ENCODE results near the gene CCNA2. TPM values are rescaled to one million over a fixed set of nuclear protein-coding genes. Genes with fewer than 3 reads are reported as not detected.

Gene CCNA2
- total RNA-seq, 1 donor from 2014 or later: 6.2 TPM

DNA sequence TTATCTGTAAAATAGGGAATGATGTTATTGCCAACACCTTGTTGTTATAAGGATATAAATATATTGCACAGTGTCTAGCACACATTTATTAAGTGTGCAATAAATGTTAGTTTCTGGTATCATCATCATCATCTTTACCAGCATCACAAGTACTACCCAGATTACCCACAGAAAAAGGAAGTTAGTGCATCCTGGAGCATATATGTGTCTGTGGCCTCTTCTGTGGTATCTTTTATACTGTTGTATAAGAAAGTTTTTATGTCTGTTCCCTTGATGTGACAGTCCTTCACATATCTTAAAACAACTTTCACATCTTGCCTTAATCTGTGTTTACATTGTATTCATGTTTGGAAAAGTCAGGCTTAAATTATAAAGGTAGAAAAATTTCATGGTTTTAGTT lies 12.6 kb downstream of the CCNA2 start:
- no peaks in the 10 kb centered on the region for H4K20me1 ChIP-seq (ENCODE audit: insufficient read depth, low read length)
- peaks cover 40% of the 10 kb centered on the region for H3K36me3 ChIP-seq (ENCODE audit: insufficient read depth, low read length)
- no peaks in the 10 kb centered on the region for H3K9me3 ChIP-seq (ENCODE audit: insufficient read depth, low read depth, low read length)
- no peaks in the 10 kb centered on the region for H3K79me2 ChIP-seq (ENCODE audit: insufficient read depth, low read length)
- no peak overlapping the region for H3K27ac ChIP-seq (ENCODE audit: low read depth, low read length)
- no peaks in the 10 kb centered on the region for H3K4me1 ChIP-seq (ENCODE audit: insufficient read depth, low read length)
- no peak overlapping the region for H3K4me3 ChIP-seq (ENCODE audit: insufficient read depth, low read depth, low read length)
- no peak overlapping the region for H3K27ac Mint-ChIP-seq (ENCODE audit: unreplicated experiment)
- H3K36me3 Mint-ChIP-seq (ENCODE audit: low read depth, unreplicated experiment): no peaks in the 10 kb centered on the region
- no peak overlapping the region for H3K4me3 Mint-ChIP-seq (ENCODE audit: unreplicated experiment)
- H3K27me3 Mint-ChIP-seq (ENCODE audit: low read depth, unreplicated experiment): no peaks in the 10 kb centered on the region
- TF ChIP-seq, protein P1, sequence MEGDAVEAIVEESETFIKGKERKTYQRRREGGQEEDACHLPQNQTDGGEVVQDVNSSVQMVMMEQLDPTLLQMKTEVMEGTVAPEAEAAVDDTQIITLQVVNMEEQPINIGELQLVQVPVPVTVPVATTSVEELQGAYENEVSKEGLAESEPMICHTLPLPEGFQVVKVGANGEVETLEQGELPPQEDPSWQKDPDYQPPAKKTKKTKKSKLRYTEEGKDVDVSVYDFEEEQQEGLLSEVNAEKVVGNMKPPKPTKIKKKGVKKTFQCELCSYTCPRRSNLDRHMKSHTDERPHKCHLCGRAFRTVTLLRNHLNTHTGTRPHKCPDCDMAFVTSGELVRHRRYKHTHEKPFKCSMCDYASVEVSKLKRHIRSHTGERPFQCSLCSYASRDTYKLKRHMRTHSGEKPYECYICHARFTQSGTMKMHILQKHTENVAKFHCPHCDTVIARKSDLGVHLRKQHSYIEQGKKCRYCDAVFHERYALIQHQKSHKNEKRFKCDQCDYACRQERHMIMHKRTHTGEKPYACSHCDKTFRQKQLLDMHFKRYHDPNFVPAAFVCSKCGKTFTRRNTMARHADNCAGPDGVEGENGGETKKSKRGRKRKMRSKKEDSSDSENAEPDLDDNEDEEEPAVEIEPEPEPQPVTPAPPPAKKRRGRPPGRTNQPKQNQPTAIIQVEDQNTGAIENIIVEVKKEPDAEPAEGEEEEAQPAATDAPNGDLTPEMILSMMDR (IDR thresholded peaks at IDR 0.05; ENCODE audit: insufficient read depth, low read depth, low read length): no peak
- TF ChIP-seq EZH2 (IDR thresholded peaks at IDR 0.05; ENCODE audit: insufficient read depth, low read length): no peak
- H3K27me3 ChIP-seq (ENCODE audit: insufficient read depth, low read length): no peaks in the 10 kb centered on the region
- no peaks in the 10 kb centered on the region for H3K9me3 Mint-ChIP-seq (ENCODE audit: unreplicated experiment)
- H2AFZ ChIP-seq (ENCODE audit: low read depth, low read length): no peak overlapping the region
- no peak for FAIRE-seq
- H3K4me2 ChIP-seq (ENCODE audit: low read length): no peak overlapping the region
- no peak for DNase-seq (ENCODE audit: low read depth)
- no peak overlapping the region for H3K9ac ChIP-seq (ENCODE audit: low read length)
- H3K4me1 Mint-ChIP-seq (ENCODE audit: low read depth, unreplicated experiment): no peaks in the 10 kb centered on the region

DNA sequence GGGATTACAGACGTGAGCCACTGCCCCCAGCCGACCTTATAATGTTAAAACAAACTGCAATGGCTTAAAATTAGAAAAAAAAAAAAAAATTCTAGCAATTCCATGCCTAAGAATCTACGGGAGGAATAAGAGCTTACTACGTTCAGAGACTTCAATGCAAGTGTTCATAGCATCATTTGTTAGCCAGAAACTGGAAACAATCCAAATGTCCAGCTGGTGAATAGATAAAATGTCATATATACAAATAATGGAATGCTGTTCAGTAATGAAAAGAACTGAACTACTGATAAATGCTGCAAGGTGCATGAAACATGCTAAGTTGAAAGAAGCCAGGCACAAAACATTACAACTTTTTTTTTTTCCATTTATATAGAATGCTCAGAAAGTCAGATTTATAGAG lies 17.3 kb downstream of the CCNA2 start:
- no peak overlapping the region for H3K4me3 Mint-ChIP-seq (ENCODE audit: unreplicated experiment)

DNA sequence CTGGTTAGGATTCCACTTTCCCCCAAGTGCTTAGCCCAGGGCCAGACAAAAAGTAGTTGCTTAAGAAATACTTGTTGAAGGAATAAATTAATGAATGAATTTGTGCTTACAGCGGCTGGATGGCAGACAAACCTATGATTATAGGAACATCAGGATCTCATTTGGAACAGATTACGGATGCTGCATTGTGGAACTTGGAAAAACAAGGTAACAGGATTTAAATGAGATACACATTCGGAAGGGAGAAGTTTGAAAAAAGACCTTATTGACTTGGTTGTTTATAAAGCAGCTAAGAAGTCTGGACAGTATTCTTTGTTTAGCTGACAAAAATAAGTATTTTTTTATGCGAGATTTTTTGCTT lies 22.0 kb downstream of the CCNA2 start:
- Histone ChIP-seq H2AFZ (ENCODE audit: low read depth, low read length) (peak overlapping the region; percentile 97), H3K9ac (ENCODE audit: low read length) (peak overlapping the region; percentile 93), H3K4me1 (ENCODE audit: insufficient read depth, low read length) (peaks cover 10% of the 10 kb centered on the region), H3K4me2 (ENCODE audit: low read length) (peak overlapping the region; percentile 89), H3K27me3 (ENCODE audit: insufficient read depth, low read length) (no peaks in the 10 kb centered on the region), H3K27ac (ENCODE audit: low read depth, low read length) (peak overlapping the region; percentile 89), H3K4me3 (ENCODE audit: insufficient read depth, low read depth, low read length) (peak overlapping the region; percentile 86), H3K9me3 (ENCODE audit: insufficient read depth, low read depth, low read length) (no peaks in the 10 kb centered on the region), H4K20me1 (ENCODE audit: insufficient read depth, low read length) (no peaks in the 10 kb centered on the region), H3K36me3 (ENCODE audit: insufficient read depth, low read length) (peaks cover 21% of the 10 kb centered on the region), H3K79me2 (ENCODE audit: insufficient read depth, low read length) (peaks cover 25% of the 10 kb centered on the region)
- DNase-seq (ENCODE audit: low read depth) (no peak), FAIRE-seq (no peak)
- Mint-ChIP-seq H3K27ac (ENCODE audit: unreplicated experiment) (peak overlapping the region; percentile 75), H3K4me3 (ENCODE audit: unreplicated experiment) (peak overlapping the region; percentile 93), H3K36me3 (ENCODE audit: low read depth, unreplicated experiment) (peaks cover 2% of the 10 kb centered on the region), H3K27me3 (ENCODE audit: low read depth, unreplicated experiment) (no peaks in the 10 kb centered on the region), H3K9me3 (ENCODE audit: unreplicated experiment) (no peaks in the 10 kb centered on the region), H3K4me1 (ENCODE audit: low read depth, unreplicated experiment) (peaks cover 3% of the 10 kb centered on the region)
- TF ChIP-seq, protein P1 (IDR thresholded peaks at IDR 0.05; ENCODE audit: insufficient read depth, low read depth, low read length): no peak
- no peak for TF ChIP-seq EZH2 (IDR thresholded peaks at IDR 0.05; ENCODE audit: insufficient read depth, low read length)

More for the DNA sequence above, 17.3 kb downstream of the CCNA2 start:
- H3K79me2 ChIP-seq (ENCODE audit: insufficient read depth, low read length): peaks cover 22% of the 10 kb centered on the region
- no peak for DNase-seq (ENCODE audit: low read depth)
- H3K4me3 ChIP-seq (ENCODE audit: insufficient read depth, low read depth, low read length): no peak overlapping the region
- Mint-ChIP-seq H3K27ac (ENCODE audit: unreplicated experiment) (no peak overlapping the region), H3K27me3 (ENCODE audit: low read depth, unreplicated experiment) (no peaks in the 10 kb centered on the region), H3K36me3 (ENCODE audit: low read depth, unreplicated experiment) (peaks cover 2% of the 10 kb centered on the region), H3K4me1 (ENCODE audit: low read depth, unreplicated experiment) (peaks cover 3% of the 10 kb centered on the region), H3K9me3 (ENCODE audit: unreplicated experiment) (no peaks in the 10 kb centered on the region)
- H4K20me1 ChIP-seq (ENCODE audit: insufficient read depth, low read length): no peaks in the 10 kb centered on the region
- FAIRE-seq: no peak
- TF ChIP-seq EZH2 (IDR thresholded peaks at IDR 0.05; ENCODE audit: insufficient read depth, low read length): no peak
- TF ChIP-seq, protein P1 (IDR thresholded peaks at IDR 0.05; ENCODE audit: insufficient read depth, low read depth, low read length): no peak
- no peak overlapping the region for H2AFZ ChIP-seq (ENCODE audit: low read depth, low read length)
- H3K9ac ChIP-seq (ENCODE audit: low read length): no peak overlapping the region
- H3K27me3 ChIP-seq (ENCODE audit: insufficient read depth, low read length): no peaks in the 10 kb centered on the region
- H3K27ac ChIP-seq (ENCODE audit: low read depth, low read length): no peak overlapping the region
- H3K4me2 ChIP-seq (ENCODE audit: low read length): no peak overlapping the region
- H3K36me3 ChIP-seq (ENCODE audit: insufficient read depth, low read length): peaks cover 42% of the 10 kb centered on the region
- peaks cover 6% of the 10 kb centered on the region for H3K4me1 ChIP-seq (ENCODE audit: insufficient read depth, low read length)
- H3K9me3 ChIP-seq (ENCODE audit: insufficient read depth, low read depth, low read length): no peaks in the 10 kb centered on the region
